G401.6 (cell line): ENCODE measurements around the gene FOXD1.

Experiments
- FAIRE-seq: peaks from 2 replicates; lab custom pipeline; 2012; peaks lifted over from hg19 to GRCh38; lab: Jason Lieb, UNC

Gene FOXD1

DNA sequence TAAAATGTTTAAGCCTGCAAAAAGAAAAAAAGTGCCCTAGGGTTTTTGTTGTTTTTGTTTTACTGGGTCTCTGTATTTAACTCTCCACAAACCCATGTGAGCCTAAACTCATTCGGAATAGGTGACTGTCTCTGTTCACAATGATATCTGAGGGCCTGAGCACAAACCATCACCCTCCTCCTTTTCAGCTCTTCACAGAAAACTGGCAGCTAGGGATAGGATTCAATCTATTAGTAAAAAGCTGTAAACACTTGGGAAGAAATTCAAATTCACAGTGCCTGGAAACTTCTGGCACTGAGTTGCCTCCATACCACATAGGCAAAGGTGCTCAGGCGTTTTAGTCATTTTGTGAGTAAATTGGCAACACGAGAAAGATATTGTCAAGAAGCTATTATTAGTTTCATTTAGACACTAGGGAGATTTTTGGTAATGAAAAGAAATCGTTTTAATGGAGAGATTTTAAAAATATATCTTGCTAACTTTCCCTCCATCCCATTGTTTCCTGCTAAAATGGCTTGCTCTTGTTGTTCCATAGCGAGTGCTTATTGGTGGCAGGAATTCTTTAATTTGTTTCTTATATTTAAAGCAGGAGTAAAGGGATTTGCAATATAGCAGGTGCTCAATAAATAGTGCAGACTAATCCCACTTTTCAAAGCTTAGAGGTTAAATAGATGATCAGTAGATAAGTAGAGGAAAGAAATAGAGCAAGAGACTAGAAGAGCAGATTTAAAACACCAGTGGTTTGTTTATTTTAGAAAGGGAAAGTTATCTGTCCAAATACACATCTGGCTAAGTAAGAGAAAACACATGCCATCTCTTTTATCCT, 9.7 kb downstream of the FOXD1 start:
- no peak for FAIRE-seq

DNA sequence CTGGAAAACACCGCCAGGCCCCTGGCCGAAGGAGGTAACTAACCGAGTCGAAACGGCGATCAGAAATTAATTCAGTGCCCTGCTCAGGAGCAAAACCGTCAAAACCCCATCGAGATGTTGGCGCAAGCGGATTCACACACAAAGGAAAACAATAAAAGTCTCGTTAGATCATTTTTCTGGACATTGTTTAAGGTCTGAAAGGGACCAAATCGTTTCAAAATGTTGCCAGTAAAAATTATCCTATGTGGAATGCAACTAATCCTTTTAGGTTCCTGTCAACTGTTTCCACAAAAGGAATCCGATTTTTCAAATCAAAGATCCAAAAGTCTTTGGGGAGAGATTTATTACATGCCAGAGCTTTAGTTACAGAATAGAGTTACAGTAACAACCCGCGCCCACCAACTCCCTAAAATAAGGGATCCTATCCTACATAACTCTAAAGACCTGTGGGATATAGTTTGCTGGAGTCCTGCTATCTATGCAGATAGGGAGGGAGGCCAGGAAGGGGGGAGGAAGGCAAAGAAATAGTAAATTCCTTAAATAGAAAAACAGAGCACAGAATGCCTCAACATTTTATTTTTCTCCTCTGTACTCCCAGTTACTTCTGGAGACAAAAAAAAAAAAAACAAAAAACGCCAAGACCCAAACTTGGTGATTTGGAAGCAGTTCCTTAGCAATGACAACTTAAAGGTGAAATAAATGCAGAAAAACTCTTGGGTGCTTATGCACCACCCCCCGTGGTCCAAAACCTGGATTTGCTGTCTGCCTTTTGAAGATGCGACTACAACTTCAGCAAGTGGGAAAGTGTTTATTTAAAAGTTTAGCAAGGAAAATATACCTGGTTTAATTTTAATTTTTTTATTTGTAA, 10.6 kb downstream of the FOXD1 start:
- no peak for FAIRE-seq

DNA sequence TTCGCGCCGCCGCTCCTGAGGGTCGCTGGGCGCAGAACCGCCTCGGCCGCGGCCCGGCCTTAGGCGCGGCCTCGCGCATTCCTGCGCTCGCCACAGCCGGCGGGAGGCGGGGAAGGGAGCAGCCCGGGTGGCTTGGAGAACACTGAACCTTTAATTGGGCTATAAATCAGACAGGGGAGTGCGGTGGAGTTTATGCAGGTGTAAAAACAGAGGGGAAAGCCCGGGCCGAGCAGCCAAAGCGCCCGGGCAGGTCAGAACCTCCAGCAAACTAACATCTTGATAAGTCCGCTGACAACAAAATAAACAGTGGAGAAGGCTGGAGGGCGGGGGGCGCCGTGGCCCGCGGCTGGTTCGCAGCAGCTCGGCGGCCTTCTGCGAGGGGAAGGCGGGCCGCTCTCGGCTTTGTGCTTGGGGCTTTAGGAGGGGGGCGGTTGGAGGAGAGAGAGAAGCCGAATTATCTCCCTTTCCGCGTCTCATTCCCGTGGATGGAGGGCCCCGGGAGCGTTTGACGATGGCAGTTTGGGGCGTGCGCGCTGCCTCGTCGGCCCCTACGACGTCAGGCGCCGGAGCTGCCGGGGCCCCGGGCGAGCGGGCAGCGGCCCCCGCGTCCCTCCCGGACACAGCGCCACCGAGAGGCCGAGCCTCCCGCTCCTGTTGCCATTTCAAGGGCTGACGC, 11.3 kb downstream of the FOXD1 start:
- FAIRE-seq: no peak

DNA sequence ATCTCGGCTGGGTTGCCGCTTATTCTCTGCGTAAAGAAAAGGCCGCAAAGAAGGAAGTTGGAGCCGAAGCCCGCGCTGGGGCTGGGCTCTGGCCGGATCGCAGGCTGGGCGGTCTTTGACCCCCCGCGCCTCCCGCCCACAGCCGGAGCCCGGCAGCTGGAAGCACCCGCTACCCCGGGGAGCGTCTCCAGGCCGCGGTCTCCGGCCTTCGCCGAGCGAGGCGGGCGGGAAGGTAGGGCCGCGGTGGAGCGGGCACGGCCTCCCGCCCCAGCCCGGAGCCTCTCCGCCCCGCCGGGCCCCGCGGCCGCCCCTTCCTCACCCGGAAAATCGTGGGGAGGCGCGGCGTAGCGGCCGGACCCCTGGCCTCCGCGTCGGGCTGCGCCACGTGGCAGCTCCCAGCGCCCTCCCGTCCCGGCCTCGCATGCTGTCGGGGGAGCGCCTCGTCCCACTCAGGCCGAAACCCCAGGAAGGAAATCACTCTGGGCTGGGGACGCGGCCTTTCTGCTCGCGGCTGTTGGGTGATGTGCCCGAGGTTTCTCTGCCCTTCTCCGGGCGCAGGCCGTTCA, 12.0 kb downstream of the FOXD1 start:
- no peak for FAIRE-seq

DNA sequence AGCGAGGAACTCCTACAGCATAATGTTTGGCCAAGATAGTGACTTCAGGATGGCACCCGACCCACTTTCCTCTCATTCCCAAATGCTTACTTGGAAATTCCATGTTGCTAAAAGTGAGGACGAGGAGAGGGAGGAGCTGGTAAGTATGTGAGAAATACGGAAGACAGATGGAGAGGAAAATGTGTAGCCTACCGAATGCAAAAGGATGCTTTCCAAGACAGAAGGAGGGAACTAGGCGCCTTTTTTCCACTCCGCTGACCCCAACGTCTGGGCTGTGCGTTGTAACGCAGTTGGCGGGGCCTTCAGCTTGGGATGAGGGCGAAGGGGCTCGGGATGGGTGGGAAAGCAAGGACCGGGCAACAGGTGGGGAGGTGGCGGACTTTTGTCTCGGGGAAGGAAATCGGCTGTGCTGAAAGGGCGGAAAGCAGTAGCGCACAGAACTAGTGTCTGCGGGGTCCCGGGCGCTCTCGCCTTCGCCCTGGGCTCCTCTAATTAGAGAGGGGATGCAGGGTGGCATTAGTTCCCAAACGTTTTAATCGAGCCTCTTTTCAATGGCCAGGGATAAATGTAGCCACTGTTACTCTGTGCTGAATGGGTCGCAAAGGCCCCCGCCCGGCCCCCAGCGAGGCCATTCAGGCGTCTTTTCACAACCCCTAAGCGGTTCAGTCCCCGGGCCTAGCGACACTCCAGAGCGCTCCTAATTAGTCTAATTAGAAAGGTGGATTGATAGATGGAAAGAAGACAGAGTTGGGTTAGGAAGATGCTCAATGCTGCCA, 12.6 kb downstream of the FOXD1 start:
- FAIRE-seq: no peak

DNA sequence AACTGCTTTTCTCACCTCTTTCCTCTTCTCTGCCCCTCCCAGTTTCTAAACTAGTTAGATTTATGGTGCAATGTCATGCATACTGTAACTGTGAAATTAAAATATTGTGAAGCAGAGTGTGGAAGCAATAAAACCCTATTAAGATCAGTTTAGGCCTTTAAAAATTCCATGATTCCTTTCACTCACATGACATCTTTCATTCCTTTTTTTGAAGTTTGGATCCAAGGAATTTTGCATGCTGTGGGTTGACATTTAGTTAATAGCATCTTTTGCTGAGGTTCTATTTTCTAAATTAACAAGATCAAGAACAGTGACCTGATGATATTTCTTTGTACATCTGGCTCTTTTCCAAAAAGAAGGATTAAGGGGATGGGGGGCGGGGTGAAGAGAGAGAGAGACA, 13.7 kb downstream of the FOXD1 start:
- FAIRE-seq: no peak

DNA sequence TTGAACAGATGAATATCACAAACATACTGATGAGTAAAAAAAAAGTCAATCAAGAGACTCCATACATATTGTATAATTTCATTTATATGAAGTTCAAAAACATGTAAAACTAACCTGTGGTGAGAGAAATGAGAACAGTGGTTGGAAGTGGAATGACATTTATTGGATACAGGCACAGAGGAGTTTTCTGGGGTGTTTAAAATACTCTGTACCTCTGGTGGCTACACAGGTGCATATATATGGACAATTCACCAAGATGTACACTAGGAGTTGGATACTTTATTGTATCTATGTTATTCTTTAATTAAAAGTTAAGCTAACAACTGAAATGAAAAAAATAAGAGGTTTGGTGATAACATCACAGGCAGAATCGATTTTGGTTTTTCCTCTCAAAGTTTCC, 14.1 kb downstream of the FOXD1 start:
- no peak for FAIRE-seq

DNA sequence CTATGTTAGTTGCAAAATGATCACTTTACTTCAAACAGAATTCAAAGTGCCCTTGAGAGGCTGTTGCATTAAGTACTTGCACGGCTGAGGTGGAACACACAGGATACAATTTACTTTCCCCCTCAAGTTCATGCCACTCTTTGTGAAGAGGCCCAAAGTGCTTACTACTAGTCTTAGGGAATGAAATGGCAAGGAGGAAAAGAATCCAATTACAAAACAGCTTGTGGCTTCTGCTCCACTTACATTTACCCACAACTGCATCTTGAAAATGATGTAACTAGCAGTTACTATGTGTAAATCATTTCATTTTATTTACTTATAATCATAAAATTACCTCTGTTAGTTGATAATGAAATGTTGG, 14.6 kb downstream of the FOXD1 start:
- FAIRE-seq: no peak

DNA sequence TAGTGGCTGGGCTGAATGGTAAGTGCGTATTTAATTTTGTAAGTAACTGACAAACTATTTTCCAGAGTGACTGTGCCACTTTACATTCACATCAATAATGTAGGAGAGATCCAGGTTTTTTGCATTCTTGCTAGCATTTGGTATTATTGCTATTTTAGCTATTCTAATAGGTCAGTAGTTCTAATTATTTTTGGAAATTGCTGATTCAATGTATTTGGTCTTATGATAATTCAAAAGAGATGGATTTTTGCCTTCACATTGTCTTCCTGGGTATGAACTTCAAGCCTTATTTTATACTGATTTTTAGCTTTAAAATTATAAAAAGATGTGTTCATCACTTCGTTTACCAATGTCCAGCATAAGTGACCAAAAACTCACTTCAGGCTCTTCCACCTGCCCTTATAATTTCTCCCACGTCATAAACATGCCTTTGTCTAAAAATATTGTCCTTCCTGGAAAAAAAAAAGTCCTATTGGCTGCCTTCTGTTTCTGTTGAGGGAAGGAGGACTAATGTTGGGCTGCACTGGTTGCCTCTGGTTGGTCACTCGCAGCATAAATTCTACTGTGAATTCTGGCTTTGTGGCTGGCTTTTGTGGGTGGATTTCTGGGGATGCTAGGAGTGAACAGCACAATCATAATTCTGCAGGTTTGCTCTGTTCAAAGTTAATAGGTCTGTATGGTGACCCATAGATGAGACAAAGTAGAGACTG, 15.2 kb downstream of the FOXD1 start:
- FAIRE-seq: no peak

DNA sequence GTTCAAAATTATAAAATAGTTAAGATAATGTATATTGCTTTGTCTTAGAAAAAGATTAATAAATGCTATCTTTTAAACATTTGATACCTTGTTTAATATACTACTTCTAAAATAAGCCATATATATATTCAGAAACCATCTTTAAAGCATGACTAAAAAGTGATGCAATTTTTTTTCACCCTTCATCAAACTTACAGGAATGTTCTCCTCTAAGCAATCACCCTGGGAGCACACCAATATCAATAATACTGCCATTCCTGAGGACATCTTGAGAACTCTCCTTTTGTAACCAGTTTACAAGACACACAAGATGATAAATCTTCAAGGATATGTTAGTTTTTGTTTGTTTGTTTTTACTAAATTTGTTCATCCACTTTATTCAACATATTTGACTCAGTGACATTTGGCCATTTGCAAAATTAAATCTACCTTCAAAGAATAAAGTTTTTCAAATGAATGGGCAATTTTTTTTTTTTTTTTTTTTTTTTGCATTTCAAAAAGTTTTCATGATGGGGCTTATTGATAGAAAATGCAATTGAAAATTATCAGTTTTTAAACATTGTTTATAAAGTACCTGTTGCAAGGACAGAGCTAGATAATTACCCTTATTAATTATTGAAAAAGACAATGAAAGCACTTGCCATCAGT, 17.2 kb downstream of the FOXD1 start:
- peak; percentile 31 for FAIRE-seq

DNA sequence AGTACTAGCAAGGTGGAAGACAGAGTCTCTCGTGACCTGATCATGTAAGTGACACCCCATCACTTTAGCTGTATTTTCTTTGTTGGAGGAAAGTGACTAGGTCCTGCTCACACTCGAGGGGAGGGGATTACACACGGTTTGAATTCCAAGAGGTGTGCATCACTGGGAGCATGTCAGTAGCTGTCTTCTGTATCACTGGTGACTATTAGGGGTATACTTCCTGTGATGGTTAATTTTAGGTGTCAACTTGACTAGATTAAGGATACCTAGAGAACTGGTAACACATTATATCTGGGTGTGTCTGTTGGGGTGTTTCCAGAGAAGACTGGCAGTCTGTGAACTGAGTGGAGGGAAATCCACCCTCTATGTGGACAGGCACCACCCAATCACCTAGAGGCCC, 22.5 kb downstream of the FOXD1 start:
- FAIRE-seq: no peak

DNA sequence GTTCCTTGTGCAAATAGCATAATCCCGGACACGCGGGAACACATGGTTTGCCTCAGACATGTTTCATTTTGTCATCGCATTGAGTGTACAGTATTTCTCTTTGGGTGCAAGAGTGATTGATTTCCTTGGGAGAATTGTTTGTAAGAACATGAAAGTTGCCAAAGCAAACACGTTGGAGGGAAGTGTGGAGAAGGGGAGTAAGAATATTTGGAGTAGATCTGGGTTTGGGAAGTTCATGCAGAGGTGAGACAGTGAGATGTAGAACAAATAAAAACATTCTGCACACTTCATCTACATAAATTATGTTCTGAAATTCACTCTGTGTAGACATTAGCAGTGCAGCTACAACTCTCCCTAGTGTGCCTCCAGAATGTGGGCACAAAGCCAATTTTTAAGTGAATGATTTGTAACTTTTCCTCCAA, 24.0 kb downstream of the FOXD1 start:
- no peak for FAIRE-seq

DNA sequence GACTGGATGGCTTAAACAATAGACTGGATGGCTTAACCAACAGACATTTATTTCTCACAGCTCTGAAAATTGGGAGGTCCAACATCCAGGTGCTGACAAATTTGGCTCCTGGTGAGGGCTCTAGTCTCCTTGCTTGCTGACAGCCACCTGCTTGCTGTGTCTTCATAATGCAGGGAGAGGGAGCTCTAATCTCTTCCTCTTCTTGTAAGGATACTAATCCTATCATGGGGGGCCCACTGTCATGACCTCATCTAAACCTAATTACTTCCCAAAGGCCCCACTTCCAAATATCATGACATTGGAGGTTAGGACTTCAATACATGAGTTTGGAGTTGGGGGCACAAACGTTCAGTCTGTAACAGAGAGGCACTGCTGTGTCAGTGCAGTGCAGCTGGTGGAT, 26.4 kb downstream of the FOXD1 start:
- FAIRE-seq: no peak

DNA sequence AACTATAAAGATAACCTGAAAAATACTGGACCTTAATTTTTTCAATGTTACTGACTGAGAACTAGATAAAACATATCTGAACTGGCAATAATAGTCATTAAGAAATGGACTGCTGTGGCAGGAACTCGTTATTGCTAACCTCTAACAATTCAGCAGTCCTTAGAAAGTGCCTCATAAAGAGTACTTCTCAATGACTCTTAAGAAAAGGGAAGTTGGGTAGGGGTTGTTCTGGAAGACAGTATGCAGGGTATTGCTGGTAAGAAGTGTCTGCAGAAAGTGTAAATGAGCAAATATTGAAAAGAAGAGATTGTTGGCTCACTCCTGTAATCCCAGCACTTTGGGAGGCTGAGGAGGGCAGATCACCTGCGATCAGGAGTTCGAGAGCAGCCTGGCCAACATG, 27.9 kb downstream of the FOXD1 start:
- FAIRE-seq: no peak

DNA sequence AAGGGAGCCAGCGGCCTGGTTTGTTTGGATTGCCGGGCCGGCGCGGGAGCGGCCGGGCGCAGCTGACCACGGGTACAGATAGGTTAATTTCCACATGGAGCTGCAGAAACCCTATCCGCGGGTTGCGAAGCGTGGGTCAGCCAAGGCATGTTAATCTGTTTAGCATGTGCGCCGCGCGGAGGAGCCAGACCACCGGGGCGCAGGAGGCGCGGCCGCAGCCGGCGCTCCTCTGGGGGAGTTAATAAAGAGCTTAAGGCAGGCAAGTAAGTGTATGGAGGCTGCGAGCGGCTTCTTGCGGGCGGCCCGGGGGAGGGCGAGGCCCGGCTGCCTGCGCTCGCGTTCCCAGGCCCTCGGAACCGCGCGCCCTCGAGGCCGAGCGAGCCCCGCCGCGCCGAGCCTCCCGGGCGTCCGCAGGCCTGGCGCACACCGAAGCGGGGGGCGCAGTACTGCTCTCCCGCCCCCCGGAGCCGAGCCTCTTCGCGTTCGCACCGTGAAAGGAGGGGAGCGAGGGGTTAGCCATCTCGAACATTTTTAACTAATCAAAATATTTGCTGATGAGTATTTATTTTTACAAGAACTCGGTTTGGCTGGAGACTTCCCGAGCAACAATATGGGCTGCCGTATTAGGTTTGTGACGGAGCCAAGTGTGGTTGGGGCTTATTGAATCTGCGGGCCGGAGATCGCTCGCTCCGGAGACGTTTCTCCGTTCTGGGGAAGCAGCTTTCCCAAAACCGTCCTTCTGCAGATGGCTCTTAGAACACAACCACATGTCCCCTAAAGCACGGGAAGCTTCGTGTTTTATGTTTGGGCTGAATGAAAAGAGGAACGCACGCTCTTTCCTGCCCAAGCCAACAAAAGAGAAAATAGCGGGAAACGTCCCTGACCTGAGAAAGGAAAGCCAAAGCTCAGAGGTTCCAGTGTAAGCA, 28.8 kb downstream of the FOXD1 start:
- FAIRE-seq: no peak

DNA sequence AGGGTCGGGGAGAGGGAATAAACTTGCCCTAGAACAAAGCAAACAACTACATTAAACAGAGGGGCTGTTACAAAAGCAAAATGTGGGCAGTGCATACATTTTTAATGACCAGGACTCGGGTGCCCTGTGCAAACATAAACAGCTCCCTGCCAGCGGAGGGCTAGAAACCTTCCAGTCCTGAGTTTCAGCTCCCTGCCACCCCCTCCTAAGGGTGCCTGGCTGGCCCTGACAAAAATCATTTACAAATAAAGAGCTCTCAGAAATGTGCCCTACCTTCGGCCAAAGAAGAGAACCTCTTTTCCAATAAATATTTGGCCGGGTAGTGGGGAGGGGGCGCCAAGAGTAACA, 29.5 kb downstream of the FOXD1 start:
- FAIRE-seq: no peak

DNA sequence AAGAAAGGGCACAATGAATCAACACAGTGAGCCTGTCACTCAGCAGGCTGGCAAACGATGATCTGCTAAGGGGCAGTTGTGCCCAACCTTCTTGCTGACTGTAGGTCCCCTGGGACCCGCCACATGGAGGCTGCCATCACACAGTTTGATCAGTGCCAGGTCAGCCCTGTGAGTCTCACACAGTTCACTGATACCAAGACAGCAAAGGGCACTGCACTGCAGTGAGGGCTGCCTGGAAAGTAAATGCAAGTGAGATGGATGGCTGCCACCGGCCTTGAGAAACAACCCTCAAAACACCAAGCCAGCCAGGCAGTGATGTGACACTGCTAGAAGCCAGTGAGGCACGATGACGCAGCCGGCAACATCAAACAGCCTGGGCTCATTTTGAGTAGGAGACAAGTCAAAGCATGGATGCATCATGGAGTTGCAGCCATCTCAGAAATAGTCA, 30.3 kb downstream of the FOXD1 start:
- no peak for FAIRE-seq

DNA sequence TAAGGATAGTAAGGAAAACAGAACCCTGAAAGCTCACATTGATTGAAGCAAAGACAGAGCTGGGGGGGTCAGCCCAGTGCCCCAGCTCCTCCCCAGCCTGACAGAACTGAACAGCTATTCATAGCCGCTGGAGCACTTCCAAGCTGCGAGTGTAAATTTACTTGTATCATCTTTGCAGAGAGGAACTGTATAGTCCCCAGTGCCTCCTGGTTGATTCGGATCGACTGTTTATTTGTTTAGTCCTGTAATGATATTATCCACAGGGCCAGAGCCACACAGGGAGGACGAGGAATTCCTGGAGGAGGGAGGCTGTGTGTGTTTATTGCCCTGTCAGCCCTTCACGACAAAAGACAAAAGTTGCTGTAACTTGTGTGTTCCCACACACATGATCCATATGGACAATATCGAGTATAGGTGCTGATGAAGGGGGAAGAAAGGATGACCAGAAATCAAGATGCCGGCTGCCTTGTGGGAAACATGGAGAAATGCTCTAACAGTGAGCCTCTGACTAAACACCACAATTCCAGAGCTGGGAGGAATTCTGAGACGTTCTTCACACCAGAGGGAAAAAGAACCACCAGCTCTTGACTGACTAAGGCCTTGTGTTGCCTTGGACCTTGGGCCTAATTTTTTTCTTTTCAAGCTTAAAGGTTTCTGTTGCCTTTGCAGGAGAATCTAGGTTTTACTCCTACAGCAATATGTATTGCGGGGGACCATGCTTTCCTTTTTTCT, 31.1 kb downstream of the FOXD1 start:
- no peak for FAIRE-seq

DNA sequence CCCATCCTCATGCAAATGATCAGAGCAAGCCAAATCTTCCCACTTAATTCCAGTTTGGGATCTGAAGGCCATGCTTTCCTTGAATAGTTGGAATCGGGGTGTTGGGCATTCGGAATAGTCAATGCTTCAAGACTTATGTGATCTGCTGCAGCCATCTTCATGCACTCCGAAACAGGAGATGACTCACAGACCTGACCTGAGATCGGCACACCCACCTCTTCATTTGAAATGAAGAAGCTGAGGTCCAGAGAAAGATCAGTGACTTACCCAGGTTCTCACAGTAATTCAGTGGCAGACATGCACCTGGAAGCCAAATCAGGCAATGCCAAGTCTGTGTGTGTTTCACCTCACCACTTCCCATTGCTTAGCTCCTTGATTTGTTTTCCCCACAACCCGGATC, 33.0 kb downstream of the FOXD1 start:
- no peak for FAIRE-seq
